NOMO-1 (cell line): Measurements from ENCODE around the gene SRP14.
"Not testable (repeated sequence)": the region's sequence is repeated elsewhere in the genome, so short reads cannot be mapped to it uniquely, and the experiment has no call there.

Experiments used
- DNase-seq, 2 experiments: peaks; one replicate each; lab custom pipeline; 2025; ENCODE audit not compliant: unreplicated experiment in 2 of 2; lab: John Stamatoyannopoulos, UW

SRP14 gene, protein sequence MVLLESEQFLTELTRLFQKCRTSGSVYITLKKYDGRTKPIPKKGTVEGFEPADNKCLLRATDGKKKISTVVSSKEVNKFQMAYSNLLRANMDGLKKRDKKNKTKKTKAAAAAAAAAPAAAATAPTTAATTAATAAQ

GRCh38 chr15:40038638-40039543 lies at the start of gene SRP14:
Gene SRP14 (minus strand): TSS chr15:40039181. CDS start chr15:40039116, 65 bp downstream.
- peak; percentile 83 to 86 for DNase-seq

GRCh38 chr15:40087991-40088928 lies 49.3 kb upstream of the SRP14 start:
- no peak for DNase-seq

GRCh38 chr15:40087068-40087810 lies 48.3 kb upstream of the SRP14 start:
- DNase-seq, result no peak

- no peak for DNase-seq
Measured at GRCh38 chr15:40085266-40085665, 46.3 kb upstream of the SRP14 start.

GRCh38 chr15:40084650-40085049 lies 45.7 kb upstream of the SRP14 start:
- DNase-seq, result no peak

- no peak for DNase-seq
Measured at GRCh38 chr15:40082195-40082883, 43.4 kb upstream of the SRP14 start.

GRCh38 chr15:40081691-40082194 lies 42.8 kb upstream of the SRP14 start:
- DNase-seq, result peak; percentile 26 to 57

- no peak for DNase-seq
Measured at GRCh38 chr15:40080847-40081246, 41.9 kb upstream of the SRP14 start.

DNA sequence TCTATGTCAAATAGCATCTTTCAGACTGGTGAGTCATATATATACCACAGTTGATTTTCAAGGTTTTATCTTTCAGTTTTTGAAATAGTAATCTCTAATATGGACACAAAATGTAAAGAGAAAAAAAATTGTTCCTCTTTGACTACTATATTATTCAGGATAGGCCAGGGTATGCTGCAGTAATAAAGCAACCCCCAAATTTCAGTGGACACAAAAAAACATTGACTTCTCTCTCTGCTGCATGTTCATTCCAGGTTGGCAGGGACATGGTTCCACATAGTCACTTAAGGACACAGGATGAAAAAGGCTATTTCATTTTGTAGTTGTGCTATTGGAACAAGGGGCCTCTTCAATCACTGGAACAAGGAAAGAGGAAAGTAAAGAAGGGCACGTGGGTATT lies 41.1 kb upstream of the SRP14 start:
- no peak for DNase-seq

DNA sequence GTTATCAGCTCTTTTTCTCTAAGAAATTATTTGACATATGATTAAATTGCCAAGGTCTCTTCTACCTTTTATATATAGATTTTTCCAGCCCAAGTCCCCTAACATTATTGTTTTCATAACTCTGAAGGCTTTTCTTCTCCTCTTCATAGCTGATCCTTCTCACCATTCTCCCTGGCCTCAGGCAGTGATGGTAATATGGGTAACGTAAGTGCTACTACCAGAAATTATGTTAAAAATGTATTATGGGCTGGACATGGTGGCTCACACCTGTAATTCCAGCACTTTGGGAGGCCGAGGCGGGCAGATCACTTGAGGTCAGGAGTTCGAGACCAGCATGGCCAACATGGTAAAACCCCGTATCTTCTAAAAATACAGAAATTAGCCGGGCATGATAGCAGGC lies 40.5 kb upstream of the SRP14 start:
- no peak for DNase-seq

DNA sequence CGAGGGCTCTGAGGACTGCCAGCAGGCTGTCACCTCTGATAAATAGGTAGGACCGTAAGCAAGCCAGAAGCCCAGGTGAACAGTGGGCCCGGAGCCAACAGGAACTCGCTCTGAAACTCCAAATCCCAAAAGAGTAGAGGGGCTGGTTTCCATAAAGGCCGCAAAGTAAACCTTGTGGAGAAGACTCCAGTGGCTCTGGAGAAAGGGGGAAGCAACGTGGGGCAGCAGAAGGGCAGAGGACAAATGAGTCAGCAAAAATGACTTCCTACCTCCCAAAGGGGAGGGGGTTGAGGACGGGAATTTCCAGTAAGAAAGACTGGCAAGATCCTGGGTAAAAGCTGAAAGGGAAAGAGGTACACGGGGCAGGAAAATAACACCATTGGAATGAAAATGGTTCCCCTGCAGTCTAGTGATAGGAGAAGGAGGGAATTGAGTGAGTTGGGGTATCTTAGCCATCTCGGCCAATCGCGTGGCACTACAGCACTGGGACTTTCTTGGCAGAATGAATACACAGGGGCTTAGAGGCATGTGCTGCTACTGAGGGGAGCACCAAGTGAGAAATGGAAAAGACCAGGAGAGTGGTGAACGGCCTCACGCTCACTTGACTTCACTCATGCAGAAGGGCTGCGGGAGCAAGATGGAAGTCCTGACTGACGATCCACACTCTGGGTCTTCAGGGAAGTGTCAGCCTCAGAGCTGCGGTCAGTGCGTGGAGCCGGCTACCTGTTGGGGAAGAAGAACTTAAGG lies 36.5 kb upstream of the SRP14 start:
- no peak for DNase-seq

GRCh38 chr15:40074656-40075055 lies 35.7 kb upstream of the SRP14 start:
- not testable (repeated sequence) for DNase-seq

- not testable (repeated sequence) for DNase-seq
Measured at GRCh38 chr15:40073716-40074490, 34.9 kb upstream of the SRP14 start.

DNA sequence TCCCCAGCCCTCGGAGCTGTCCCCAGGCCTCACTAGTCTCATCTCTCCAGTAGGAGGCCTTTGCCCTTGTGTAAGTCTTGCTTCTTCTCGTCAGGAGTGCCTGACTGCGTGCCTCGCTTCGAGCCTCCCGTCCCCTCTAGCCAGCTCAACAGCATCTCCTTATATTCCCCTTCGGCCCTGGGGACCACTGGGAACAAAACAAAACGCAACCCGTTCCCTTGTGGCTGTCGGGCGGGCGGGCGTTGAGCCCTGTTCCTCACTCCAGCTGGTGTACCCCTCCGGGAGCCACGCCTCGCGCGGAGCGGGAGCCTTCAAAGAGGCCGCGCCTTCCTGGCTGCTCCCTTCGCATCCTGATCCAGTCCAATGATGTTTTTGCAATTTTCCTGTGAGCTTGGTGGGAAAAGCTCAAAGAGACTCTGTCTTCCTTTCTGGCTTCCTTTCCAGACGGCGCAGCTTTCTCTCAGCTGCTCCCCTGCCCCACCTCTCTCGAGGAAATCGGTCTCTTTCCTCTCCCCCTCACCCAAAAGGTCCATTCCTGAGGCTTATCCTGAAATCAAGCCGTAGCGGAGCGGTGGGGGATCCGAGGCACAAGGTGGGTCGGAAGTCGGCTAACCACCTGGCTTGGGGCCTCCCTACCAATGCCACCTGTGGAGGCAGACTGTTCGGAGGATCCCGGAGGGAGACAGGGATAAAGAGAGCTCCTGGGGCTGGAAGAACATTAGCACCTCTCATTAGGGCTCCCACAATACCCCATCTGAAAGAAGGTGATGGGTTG lies 33.4 kb upstream of the SRP14 start:
- DNase-seq, result no peak

GRCh38 chr15:40070608-40071218 lies 31.7 kb upstream of the SRP14 start:
- DNase-seq, result no peak

DNA sequence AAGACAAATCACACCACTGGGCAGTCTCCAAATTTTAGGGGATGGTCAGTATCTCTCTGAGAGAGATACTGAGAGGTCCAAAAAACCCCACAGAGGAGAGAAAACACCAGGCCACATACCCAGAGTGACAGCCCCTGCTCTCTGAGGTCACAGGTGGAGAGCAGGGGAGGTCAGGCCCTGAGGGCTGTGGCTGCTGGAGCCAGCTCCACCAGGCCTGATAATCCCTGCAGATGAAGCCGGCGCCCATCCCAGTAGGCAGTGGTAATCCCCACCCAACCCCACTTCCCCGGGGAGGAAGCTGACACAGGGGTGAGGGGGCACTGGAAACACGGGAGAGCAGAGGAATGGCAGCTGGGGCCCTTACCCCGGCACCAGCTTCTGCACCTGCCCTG lies 31.2 kb upstream of the SRP14 start:
- DNase-seq, result no peak
